Uterus (tissue), 4 donors: Measurements from ENCODE around the gene PDE1C. TPM values are rescaled to one million over a fixed set of nuclear protein-coding genes. Genes with fewer than 3 reads are reported as not detected.

ENCODE experiments used
- DNase-seq, 2 donors: peaks; one replicate each; pipeline ENCODE4 v3.0.0-alpha.2; 2019 to 2020
- H3K27ac ChIP-seq, 2 donors: fragments of 200-600 bp; sonication (generic); 1 replicate in 1 of 2; 2 replicates in 1 of 2; pipeline ENCODE4 v1.5.1; 2016 to 2018
- H3K27me3 ChIP-seq, 2 donors: fragments of 200-600 bp; sonication (generic); one replicate each; pipeline ENCODE4 v1.5.1; 2018 to 2019; ENCODE audit warnings: control low read depth in 1 of 2
- H3K36me3 ChIP-seq, 2 donors: fragments of 200-600 bp; sonication (generic); one replicate each; pipeline ENCODE4 v1.5.1; 2019; ENCODE audit warnings: control low read depth in 1 of 2
- H3K4me1 ChIP-seq, 2 donors: fragments of 200-600 bp; sonication (generic); one replicate each; pipeline ENCODE4 v1.5.1; 2018 to 2019; ENCODE audit warnings: control low read depth in 1 of 2
- H3K4me3 ChIP-seq, 2 donors: fragments of 200-600 bp; sonication (generic); 1 replicate in 1 of 2; 2 replicates in 1 of 2; pipeline ENCODE4 v1.5.1; 2018 to 2019; ENCODE audit warnings: mild to moderate bottlenecking in 1 of 2
- H3K9me3 ChIP-seq, 2 donors: fragments of 200-600 bp; sonication (generic); one replicate each; pipeline ENCODE4 v1.5.1; 2019; ENCODE audit warnings: control low read depth in 1 of 2
- CTCF ChIP-seq, 4 experiments: fragments of 200-600 bp in 2 of 4; fragments of 450-650 bp in 2 of 4; sonication (generic) in 2 of 4; IDR thresholded peaks; one replicate each; pipeline ENCODE4 v1.5.1; 2016 to 2019; ENCODE audit warnings: antibody characterized with exemption in 4 of 4, mild to moderate bottlenecking in 2 of 4, moderate library complexity in 1 of 4
- POLR2A ChIP-seq, 2 donors: fragments of 450-650 bp; IDR thresholded peaks; one replicate each; pipeline ENCODE4 v1.6.1; 2016; ENCODE audit warnings: antibody characterized with exemption in 2 of 2, mild to moderate bottlenecking in 1 of 2, moderate library complexity in 1 of 2
- intact Hi-C: fragments of 100-400 bp; cut with DNase I; formaldehyde crosslinking; loops from one replicate; pipeline ENCODE4 v1.15.1; 2023; ENCODE audit warnings: low total_unique reads
- total RNA-seq, 4 donors: library from RNA; depleted of rRNA in 3 of 4; stranded (reverse); fragments of >200 nt in 3 of 4; gene quantifications; one replicate each; pipeline versions ENCODE4 v1.1.0 to v1.2.4, GENCODE V29; 2014 to 2023
- donor health status: DM: yes; HTN: yes; CAD: no.

Gene PDE1C
- total RNA-seq, 4 donors from 2014 or later = 5.9 to 26.4 (median 13.7) TPM

- intact Hi-C loops = no loop called here
- DNase-seq = no peak
- no peaks in the 10 kb centered on the region for H3K36me3 ChIP-seq
- H3K4me1 ChIP-seq = no peaks in the 10 kb centered on the region
- TF ChIP-seq POLR2A (IDR thresholded peaks at IDR 0.05) (no peak), CTCF (IDR thresholded peaks at IDR 0.05) (no peak)
- no peak overlapping the region for H3K27ac ChIP-seq
- H3K4me3 ChIP-seq = no peak overlapping the region
- H3K27me3 ChIP-seq = no peaks in the 10 kb centered on the region
- no peaks in the 10 kb centered on the region for H3K9me3 ChIP-seq
Observed at GRCh38 chr7:31979690-31980330, 90.4 kb downstream of the PDE1C start.

GRCh38 chr7:31975546-31975945 is 94.7 kb downstream of the PDE1C start:
- no peaks in the 10 kb centered on the region for H3K9me3 ChIP-seq
- no peak for DNase-seq
- H3K27ac ChIP-seq = no peak overlapping the region
- H3K36me3 ChIP-seq = no peaks in the 10 kb centered on the region
- no peaks in the 10 kb centered on the region for H3K27me3 ChIP-seq
- no peak overlapping the region for H3K4me3 ChIP-seq
- TF ChIP-seq CTCF (IDR thresholded peaks at IDR 0.05) (no peak), POLR2A (IDR thresholded peaks at IDR 0.05) (no peak)
- intact Hi-C loops = no loop called here
- H3K4me1 ChIP-seq = no peaks in the 10 kb centered on the region

GRCh38 chr7:31974351-31974750 is 95.9 kb downstream of the PDE1C start:
- H3K27me3 ChIP-seq = no peaks in the 10 kb centered on the region
- H3K36me3 ChIP-seq = no peaks in the 10 kb centered on the region
- TF ChIP-seq POLR2A (IDR thresholded peaks at IDR 0.05) (no peak), CTCF (IDR thresholded peaks at IDR 0.05) (no peak)
- no peak overlapping the region for H3K4me3 ChIP-seq
- no peak for DNase-seq
- no peak overlapping the region for H3K27ac ChIP-seq
- H3K9me3 ChIP-seq = no peaks in the 10 kb centered on the region
- intact Hi-C loops = no loop called here
- no peaks in the 10 kb centered on the region for H3K4me1 ChIP-seq

- Histone ChIP-seq H3K4me3 (no peak overlapping the region), H3K4me1 (no peaks in the 10 kb centered on the region), H3K36me3 (no peaks in the 10 kb centered on the region), H3K9me3 (no peaks in the 10 kb centered on the region), H3K27ac (no peak overlapping the region), H3K27me3 (no peaks in the 10 kb centered on the region)
- DNase-seq = no peak
- TF ChIP-seq CTCF (IDR thresholded peaks at IDR 0.05) (no peak), POLR2A (IDR thresholded peaks at IDR 0.05) (no peak)
- intact Hi-C loops = no loop called here
Observed at GRCh38 chr7:31971049-31971667, 99.0 kb downstream of the PDE1C start.

- TF ChIP-seq POLR2A (IDR thresholded peaks at IDR 0.05) (no peak), CTCF (IDR thresholded peaks at IDR 0.05) (no peak)
- Histone ChIP-seq H3K4me1 (no peaks in the 10 kb centered on the region), H3K4me3 (no peak overlapping the region), H3K9me3 (no peaks in the 10 kb centered on the region), H3K27ac (no peak overlapping the region), H3K36me3 (no peaks in the 10 kb centered on the region), H3K27me3 (no peaks in the 10 kb centered on the region)
- DNase-seq = no peak
- intact Hi-C loops = no loop called here
Observed at GRCh38 chr7:31970501-31970900, 99.7 kb downstream of the PDE1C start.
